ENCODE measurements around the gene RDH12.
A peak's percentile ranks its signal among the peaks of the same experiment; 100 is the strongest.
"Not testable (repeated sequence)": the region's sequence is repeated elsewhere in the genome, so short reads cannot be mapped to it uniquely, and the experiment has no call there.

Gene RDH12

GRCh38 chr14:67705211-67705610 is 3.5 kb downstream of the RDH12 start:
- no peak for DNase-seq

- DNase-seq = not testable (repeated sequence)
These were observed 7.7 kb downstream of the RDH12 start for GRCh38 chr14:67709346-67709745.

GRCh38 chr14:67709796-67710195 is 8.1 kb downstream of the RDH12 start:
- not testable (repeated sequence) for DNase-seq

- no peak for DNase-seq
These were observed 8.5 kb downstream of the RDH12 start for GRCh38 chr14:67710209-67710608.

- no peak for DNase-seq
These were observed 15.4 kb downstream of the RDH12 start for GRCh38 chr14:67717048-67717447.

GRCh38 chr14:67718265-67718664 is 16.6 kb downstream of the RDH12 start:
- no peak for DNase-seq

GRCh38 chr14:67719385-67719784 is 17.7 kb downstream of the RDH12 start:
- not testable (repeated sequence) for DNase-seq

- DNase-seq = no peak
These were observed 18.2 kb downstream of the RDH12 start for GRCh38 chr14:67719866-67720265.

GRCh38 chr14:67721875-67722274 is 20.2 kb downstream of the RDH12 start:
- DNase-seq = no peak

GRCh38 chr14:67722293-67722692 is 20.6 kb downstream of the RDH12 start:
- DNase-seq = no peak

GRCh38 chr14:67725171-67725570 is 23.5 kb downstream of the RDH12 start:
- DNase-seq = no peak

GRCh38 chr14:67727361-67727760 is 25.7 kb downstream of the RDH12 start:
- DNase-seq = no peak

GRCh38 chr14:67728258-67728657 is 26.6 kb downstream of the RDH12 start:
- DNase-seq = no peak

- peak; percentile 10 for DNase-seq
These were observed 27.6 kb downstream of the RDH12 start for GRCh38 chr14:67729072-67729885.

- no peak for DNase-seq
These were observed 31.9 kb downstream of the RDH12 start for GRCh38 chr14:67733616-67734015.

GRCh38 chr14:67734675-67735074 is 33.0 kb downstream of the RDH12 start:
- no peak for DNase-seq

- DNase-seq = no peak
These were observed 33.9 kb downstream of the RDH12 start for GRCh38 chr14:67735336-67736147.

- no peak for DNase-seq
These were observed 35.1 kb downstream of the RDH12 start for GRCh38 chr14:67736771-67737170.

GRCh38 chr14:67738740-67739504 is 37.2 kb downstream of the RDH12 start:
- DNase-seq = peak; percentile 22

- DNase-seq = no peak
These were observed 42.4 kb downstream of the RDH12 start for GRCh38 chr14:67744046-67744445.

GRCh38 chr14:67746927-67747326 is 45.2 kb downstream of the RDH12 start:
- no peak for DNase-seq

GRCh38 chr14:67748312-67748711 is 46.6 kb downstream of the RDH12 start:
- DNase-seq = no peak

All from right kidney (tissue), 1 donor.